PFSK-1 (cell line): ENCODE measurements around the gene DGCR2.

ENCODE experiments used
- POLR2AphosphoS5 ChIP-seq: IDR thresholded peaks from 2 replicates; pipeline ENCODE4 v1.6.1; 2012; ENCODE audit warnings: low read depth, mild to moderate bottlenecking, control low read depth, low read length, moderate library complexity
- REST ChIP-seq, 2 experiments: IDR thresholded peaks; 2 replicates each; pipeline versions ENCODE4 v1.6.1 to v1.8.0; 2011 to 2012; ENCODE audit warnings: low read depth in 2 of 2, low read length in 2 of 2, control low read depth in 1 of 2, inconsistent platforms in 1 of 2, mild to moderate bottlenecking in 1 of 2, moderate library complexity in 1 of 2; ENCODE audit not compliant: insufficient read depth in 1 of 2
- SIN3A ChIP-seq: IDR thresholded peaks from 2 replicates; pipeline ENCODE4 v1.6.1; 2012; ENCODE audit warnings: mild to moderate bottlenecking, low read length, moderate library complexity, borderline replicate concordance; ENCODE audit not compliant: insufficient read depth

GRCh38 chr22:19019029-19019678 lies 103.1 kb downstream of the DGCR2 start:
- no peak for TF ChIP-seq REST (IDR thresholded peaks at IDR 0.05; ENCODE audit: insufficient read depth in 1 of 2, low read depth in 2 of 2, low read length in 2 of 2)
- TF ChIP-seq POLR2AphosphoS5: no peak
- TF ChIP-seq SIN3A: no peak
